HCT116 (cell line): ENCODE data around the gene ASB1. TPM values are rescaled to one million over a fixed set of nuclear protein-coding genes. Genes with fewer than 3 reads are reported as not detected.

Experiments
- ATAC-seq: fragments of 200-7000 bp; cut with Tn5 transposase; 2 replicates; pipeline ENCODE4 v1.9.1; 2020; ENCODE audit warnings: mild to moderate bottlenecking, moderate library complexity
- BruUV-seq: library from RNA; stranded (reverse); fragments of 400-500 nt; replicated peaks from 2 replicates; lab custom pipeline; 2021; lab: Mats Ljungman, UMichigan
- CTCF ChIA-PET: fragments of 300-600 bp; sonication (Branson Sonifier 250); formaldehyde crosslinking; loops from one replicate; lab custom pipeline; 2021; ENCODE audit warnings: antibody characterized with exemption; lab: Charles Lee
- POLR2A ChIA-PET: fragments of 300-600, 350-600 bp; sonication (Branson Sonifier 250); formaldehyde crosslinking; loops from one replicate; lab custom pipeline; 2021; ENCODE audit warnings: antibody characterized with exemption; lab: Charles Lee
- RAD21 ChIA-PET, 2 experiments: fragments of 300-600 bp; sonication (Branson Sonifier 250); formaldehyde crosslinking; loops; one replicate each; lab custom pipeline; 2023; ENCODE audit warnings: low total read pairs in 2 of 2; ENCODE audit not compliant: uncharacterized antibody in 2 of 2, unreplicated experiment in 2 of 2, low non-redundant PET in 1 of 2; lab: Charles Lee
- DNase-seq: peaks from one replicate; pipeline ENCODE4 v3.0.0-alpha.2; 2010; ENCODE audit warnings: low read depth, low spot score
- H2AFZ ChIP-seq: fragments of 200-600 bp; shearing (Covaris generic), sonication (generic); 2 replicates; pipeline ENCODE4 v1.6.1; 2017; ENCODE audit warnings: low read depth, mixed run types, mixed read lengths, antibody characterized with exemption, low read length; ENCODE audit not compliant: poor library complexity, severe bottlenecking
- H3K27ac ChIP-seq: 2 replicates; pipeline ENCODE4 v1.5.1; 2012; ENCODE audit warnings: low read depth, low read length
- H3K27me3 ChIP-seq: fragments of 200-600 bp; sonication (generic); 2 replicates; pipeline ENCODE4 v1.6.1; 2016; ENCODE audit warnings: mixed run types, low read length, mixed read lengths; ENCODE audit not compliant: insufficient read depth
- H3K36me3 ChIP-seq, 2 experiments: fragments of 200-500 bp in 1 of 2; fragments of 200-600 bp in 1 of 2; sonication (Bioruptor generic) in 1 of 2; sonication (generic) in 1 of 2; 2 replicates each; pipeline versions ENCODE4 v1.5.1 to v1.6.1; 2014 to 2016; ENCODE audit warnings: low read length in 2 of 2, inconsistent platforms in 1 of 2, mixed read lengths in 1 of 2, mixed run types in 1 of 2; ENCODE audit not compliant: insufficient read depth in 2 of 2, control insufficient read depth in 1 of 2
- H3K4me1 ChIP-seq, 2 experiments: fragments of 200-600 bp in 1 of 2; sonication (generic) in 1 of 2; 2 replicates each; pipeline versions ENCODE4 v1.5.1 to v1.6.1; 2012 to 2017; ENCODE audit warnings: low read length in 2 of 2, inconsistent platforms in 1 of 2, mild to moderate bottlenecking in 1 of 2, mixed read lengths in 1 of 2, mixed run types in 1 of 2, moderate library complexity in 1 of 2; ENCODE audit not compliant: insufficient read depth in 2 of 2, control insufficient read depth in 1 of 2
- H3K4me2 ChIP-seq: fragments of 200-600 bp; sonication (generic); 2 replicates; pipeline ENCODE4 v1.6.1; 2017; ENCODE audit warnings: mixed run types, low read length, mixed read lengths
- H3K4me3 ChIP-seq, 2 experiments: fragments of 200-600 bp in 1 of 2; sonication (generic) in 1 of 2; replicated peaks in 1 of 2; 2 replicates each; pipeline ENCODE4 v1.5.1; 2011 to 2016; ENCODE audit warnings: low read length in 2 of 2, control low read depth in 1 of 2, low read depth in 1 of 2, mild to moderate bottlenecking in 1 of 2, mixed read lengths in 1 of 2, mixed run types in 1 of 2
- H3K79me2 ChIP-seq: fragments of 200-600 bp; sonication (generic); 2 replicates; pipeline ENCODE4 v1.6.1; 2017; ENCODE audit warnings: mild to moderate bottlenecking, mixed run types, low read length, moderate library complexity, mixed read lengths; ENCODE audit not compliant: insufficient read depth
- H3K9ac ChIP-seq: fragments of 200-600 bp; sonication (generic); 2 replicates; pipeline ENCODE4 v1.6.1; 2016; ENCODE audit warnings: low read length, mixed read lengths
- H3K9me2 ChIP-seq: fragments of 200-600 bp; sonication (generic), shearing (Covaris generic); 2 replicates; pipeline ENCODE4 v1.6.1; 2017; ENCODE audit warnings: mixed run types, mild to moderate bottlenecking, moderate library complexity; ENCODE audit not compliant: insufficient read depth
- H3K9me3 ChIP-seq, 2 experiments: fragments of 200-500 bp in 1 of 2; fragments of 200-600 bp in 1 of 2; sonication (Bioruptor generic) in 1 of 2; sonication (generic) in 1 of 2; 2 replicates each; pipeline ENCODE4 v1.6.1; 2014 to 2017; ENCODE audit warnings: low read length in 2 of 2, mixed read lengths in 2 of 2, inconsistent platforms in 1 of 2, low read depth in 1 of 2, mild to moderate bottlenecking in 1 of 2, mixed run types in 1 of 2, moderate library complexity in 1 of 2; ENCODE audit not compliant: control insufficient read depth in 1 of 2, insufficient read depth in 1 of 2
- H4K20me1 ChIP-seq: fragments of 200-600 bp; sonication (generic), shearing (Covaris generic); 2 replicates; pipeline ENCODE4 v1.6.1; 2017; ENCODE audit warnings: mixed run types, mild to moderate bottlenecking, moderate library complexity; ENCODE audit not compliant: insufficient read depth
- CBX3 ChIP-seq: IDR thresholded peaks from 2 replicates; pipeline ENCODE4 v1.6.1; 2012; ENCODE audit warnings: low read depth
- CEBPB ChIP-seq: IDR thresholded peaks from 2 replicates; pipeline ENCODE4 v1.6.1; 2012; ENCODE audit warnings: low read depth
- EZH2 ChIP-seq: fragments of 200-600 bp; sonication (generic); IDR thresholded peaks from 2 replicates; pipeline ENCODE4 v1.6.1; 2017; ENCODE audit warnings: antibody characterized with exemption, mixed run types
- EZH2phosphoT487 ChIP-seq: fragments of 200-600 bp; IDR thresholded peaks from 2 replicates; pipeline ENCODE4 v1.6.1; 2018; ENCODE audit warnings: antibody characterized with exemption, borderline replicate concordance
- FOSL1 ChIP-seq: IDR thresholded peaks from 2 replicates; pipeline ENCODE4 v1.6.1; 2012; ENCODE audit warnings: low read depth
- RAD21 ChIP-seq: IDR thresholded peaks from 2 replicates; pipeline ENCODE4 v1.6.1; 2012; ENCODE audit warnings: low read depth, mild to moderate bottlenecking
- REST ChIP-seq: IDR thresholded peaks from 2 replicates; pipeline ENCODE4 v1.6.1; 2012; ENCODE audit warnings: low read depth
- SIN3A ChIP-seq: IDR thresholded peaks from 2 replicates; pipeline ENCODE4 v1.6.1; 2012; ENCODE audit warnings: low read depth
- SRF ChIP-seq: IDR thresholded peaks from 2 replicates; pipeline ENCODE4 v1.6.1; 2012; ENCODE audit warnings: low read depth
- TCF7L2 ChIP-seq: IDR thresholded peaks from 2 replicates; pipeline ENCODE4 v1.7.0; 2011; ENCODE audit warnings: borderline replicate concordance, inconsistent platforms; ENCODE audit not compliant: insufficient read depth, insufficient read length; ENCODE audit errors: extremely low read depth
- ZFX ChIP-seq: fragments of 450-650 bp; IDR thresholded peaks from 2 replicates; pipeline ENCODE4 v1.6.1; 2017
- intact Hi-C: fragments of 100-400 bp; cut with micrococcal nuclease; formaldehyde crosslinking; loops from 2 replicates; pipeline ENCODE4 v1.10.0; 2022
- total RNA-seq: library from RNA; stranded (reverse); gene quantifications from one replicate; pipeline ENCODE4 v1.2.1, GENCODE V29; 2021; ENCODE audit not compliant: unreplicated experiment

ASB1 gene
- total RNA-seq, 1 experiment from 2014 or later: 43.1 TPM

DNA sequence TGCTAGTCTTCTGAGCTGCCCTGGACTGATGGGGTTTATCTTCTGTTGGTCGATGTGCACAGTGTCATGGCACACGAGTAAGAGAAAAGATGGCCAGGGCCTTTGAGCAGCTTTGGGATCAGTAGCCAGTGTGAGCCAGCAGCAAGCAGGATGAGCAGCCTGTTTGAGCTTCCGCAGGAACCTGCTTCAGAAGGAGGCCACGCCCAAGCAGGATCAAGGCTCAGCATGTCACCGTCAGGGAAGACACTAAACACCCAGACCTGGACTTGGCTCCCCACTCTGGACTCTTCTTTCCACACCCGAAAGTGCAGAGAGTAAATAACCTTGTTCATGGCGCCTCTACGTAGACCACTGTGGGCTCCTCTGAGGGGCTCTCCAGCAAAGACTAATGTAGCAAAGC is 25.2 kb upstream of the ASB1 start:
- H3K4me3 ChIP-seq: no peak overlapping the region
- H3K27me3 ChIP-seq: no peaks in the 10 kb centered on the region
- no peaks in the 10 kb centered on the region for H3K9me3 ChIP-seq
- POLR2A ChIA-PET: no interaction called here
- no peaks in the 10 kb centered on the region for H3K9me2 ChIP-seq
- H4K20me1 ChIP-seq: no peaks in the 10 kb centered on the region
- no peaks in the 10 kb centered on the region for H3K36me3 ChIP-seq
- ATAC-seq (no peak), DNase-seq (no peak)
- no TSS peak for BruUV-seq
- intact Hi-C loops: no loop called here
- no peak overlapping the region for H3K27ac ChIP-seq
- no peak overlapping the region for H3K9ac ChIP-seq
- CTCF ChIA-PET: no interaction called here
- no peaks in the 10 kb centered on the region for H3K79me2 ChIP-seq
- RAD21 ChIA-PET: no interaction called here
- no peak overlapping the region for H3K4me2 ChIP-seq
- H2AFZ ChIP-seq: no peak overlapping the region
- TF ChIP-seq SRF (no peak), SIN3A (no peak), EZH2 (no peak), RAD21 (no peak), FOSL1 (no peak), CBX3 (no peak), TCF7L2 (no peak), ZFX (no peak), CEBPB (no peak), EZH2phosphoT487 (no peak), REST (no peak)
- H3K4me1 ChIP-seq: no peaks in the 10 kb centered on the region
